Lower lobe of right lung (tissue), 2 donors: Measurements from ENCODE around the gene CFAP70. TPM values are rescaled to one million over a fixed set of nuclear protein-coding genes. Genes with fewer than 3 reads are reported as not detected.

Experiments used
- ATAC-seq, 2 donors: fragments of 200-7000 bp; cut with Tn5 transposase; one replicate each; pipeline ENCODE4 v1.9.1; 2020 to 2022; ENCODE audit warnings: mild to moderate bottlenecking in 2 of 2, moderate library complexity in 2 of 2
- DNase-seq: peaks from one replicate; pipeline ENCODE4 v3.0.0-alpha.2; 2020
- H3K27ac ChIP-seq: fragments of 200-600 bp; one replicate; pipeline ENCODE4 v1.8.0; 2022
- H3K27me3 ChIP-seq: fragments of 200-600 bp; one replicate; pipeline ENCODE4 v1.8.0; 2022; ENCODE audit warnings: low read depth
- H3K36me3 ChIP-seq: fragments of 200-600 bp; one replicate; pipeline ENCODE4 v1.8.0; 2022; ENCODE audit warnings: mild to moderate bottlenecking
- H3K4me1 ChIP-seq: fragments of 200-600 bp; one replicate; pipeline ENCODE4 v1.8.0; 2022
- H3K4me3 ChIP-seq: fragments of 200-600 bp; one replicate; pipeline ENCODE4 v1.8.0; 2022; ENCODE audit warnings: mild to moderate bottlenecking
- H3K9me3 ChIP-seq: fragments of 200-600 bp; one replicate; pipeline ENCODE4 v1.8.0; 2022
- CTCF ChIP-seq: fragments of 200-600 bp; IDR thresholded peaks from one replicate; pipeline ENCODE4 v1.8.0; 2022; ENCODE audit warnings: antibody characterized with exemption, mild to moderate bottlenecking
- intact Hi-C: fragments of 100-400 bp; cut with DNase I; formaldehyde crosslinking; loops from one replicate; pipeline ENCODE4 v1.11.0; 2022
- total RNA-seq: library from RNA; stranded (reverse); fragmentation: NEBNext Ultra II Directional; extraction: Animal tissue kit (Norgen Biotek cat#: 25700); gene quantifications from one replicate; pipeline ENCODE4 v1.2.1, GENCODE V29; 2021
- donor health status: DM: no; HTN: yes; CAD: no; lungs with severe emphysema.

CFAP70 gene
- total RNA-seq, 1 donor from 2014 or later, result 11.3 TPM

- H3K27me3 ChIP-seq, result no peaks in the 10 kb centered on the region
- ATAC-seq (no peak), DNase-seq (no peak)
- H3K9me3 ChIP-seq, result no peaks in the 10 kb centered on the region
- peaks cover 30% of the 10 kb centered on the region for H3K36me3 ChIP-seq
- TF ChIP-seq CTCF, result no peak
- H3K4me1 ChIP-seq, result no peaks in the 10 kb centered on the region
- H3K4me3 ChIP-seq, result no peak overlapping the region
- H3K27ac ChIP-seq, result no peak overlapping the region
- intact Hi-C loops, result no loop called here
Observed at GRCh38 chr10:73215749-73216148, 142.9 kb downstream of the CFAP70 start.

- Histone ChIP-seq H3K27ac (no peak overlapping the region), H3K4me1 (no peaks in the 10 kb centered on the region), H3K9me3 (no peaks in the 10 kb centered on the region), H3K36me3 (peaks cover 16% of the 10 kb centered on the region), H3K4me3 (no peak overlapping the region), H3K27me3 (no peaks in the 10 kb centered on the region)
- intact Hi-C loops, result no loop called here
- DNase-seq, result no peak
- TF ChIP-seq CTCF, result no peak
- ATAC-seq, result no peak
Observed at GRCh38 chr10:73211106-73211811, 147.4 kb downstream of the CFAP70 start.

- Histone ChIP-seq H3K27ac (no peak overlapping the region), H3K4me3 (no peak overlapping the region), H3K9me3 (no peaks in the 10 kb centered on the region), H3K36me3 (peaks cover 16% of the 10 kb centered on the region), H3K27me3 (no peaks in the 10 kb centered on the region), H3K4me1 (no peaks in the 10 kb centered on the region)
- no peak for TF ChIP-seq CTCF
- intact Hi-C loops, result no loop called here
- DNase-seq, result no peak
- ATAC-seq, result no peak
Observed at GRCh38 chr10:73210395-73211105, 148.1 kb downstream of the CFAP70 start.

GRCh38 chr10:73209705-73210104 is 149.0 kb downstream of the CFAP70 start:
- no peaks in the 10 kb centered on the region for H3K4me1 ChIP-seq
- H3K27me3 ChIP-seq, result no peaks in the 10 kb centered on the region
- H3K4me3 ChIP-seq, result no peak overlapping the region
- intact Hi-C loops, result no loop called here
- ATAC-seq, result no peak
- no peak for TF ChIP-seq CTCF
- no peak for DNase-seq
- no peaks in the 10 kb centered on the region for H3K9me3 ChIP-seq
- peaks cover 16% of the 10 kb centered on the region for H3K36me3 ChIP-seq
- no peak overlapping the region for H3K27ac ChIP-seq

GRCh38 chr10:73207883-73208282 is 150.8 kb downstream of the CFAP70 start:
- Histone ChIP-seq H3K36me3 (peaks cover 16% of the 10 kb centered on the region), H3K27ac (no peak overlapping the region), H3K4me1 (no peaks in the 10 kb centered on the region), H3K4me3 (no peak overlapping the region), H3K9me3 (no peaks in the 10 kb centered on the region), H3K27me3 (no peaks in the 10 kb centered on the region)
- intact Hi-C loops, result no loop called here
- ATAC-seq (no peak), DNase-seq (no peak)
- TF ChIP-seq CTCF, result no peak
